GM12878 (cell line): ENCODE measurements around the gene PDGFC. TPM values are rescaled to one million over a fixed set of nuclear protein-coding genes. Genes with fewer than 3 reads are reported as not detected.

Source experiments
- ATAC-seq: fragments of 200-7000 bp; cut with Tn5 transposase; 3 replicates; pipeline ENCODE4 v1.9.1; 2020; ENCODE audit warnings: mild to moderate bottlenecking, moderate library complexity
- BruUV-seq: library from RNA; stranded (reverse); fragments of 400-500 nt; replicated peaks from 2 replicates; lab custom pipeline; 2021; lab: Mats Ljungman, UMichigan
- CTCF ChIA-PET: fragments of 300-600 bp; sonication (Branson Sonifier 250); formaldehyde crosslinking; extraction: SDS; loops from one replicate; lab custom pipeline; 2021; ENCODE audit warnings: inconsistent platforms; lab: Yijun Ruan, JAX
- POLR2A ChIA-PET: fragments of 350-600 bp; formaldehyde crosslinking; extraction: SDS; loops from one replicate; lab custom pipeline; 2021; ENCODE audit warnings: inconsistent platforms; lab: Charles Lee
- RAD21 ChIA-PET: fragments of 300-600 bp; sonication (Branson Sonifier 250); formaldehyde crosslinking; loops from one replicate; lab custom pipeline; 2023; ENCODE audit warnings: antibody characterized with exemption; ENCODE audit not compliant: unreplicated experiment; lab: Charles Lee
- SMC1A ChIA-PET: fragments of 300-600 bp; sonication (Branson Sonifier 250); formaldehyde crosslinking; loops from one replicate; lab custom pipeline; 2023; ENCODE audit not compliant: unreplicated experiment, uncharacterized antibody; lab: Charles Lee
- DNase-seq: peaks from one replicate; pipeline ENCODE4 v3.0.0-alpha.2; 2011; ENCODE audit warnings: low read depth, low spot score
- FAIRE-seq: peaks from 3 replicates; lab custom pipeline; 2011; peaks lifted over from hg19 to GRCh38; lab: Jason Lieb, UNC
- H2AFZ ChIP-seq: 2 replicates; pipeline ENCODE4 v1.6.0; 2011; ENCODE audit warnings: low read depth, low read length, control low read depth; ENCODE audit not compliant: control insufficient read depth
- H3K27ac ChIP-seq: 2 replicates; pipeline ENCODE4 v1.5.1; 2011; ENCODE audit warnings: control low read depth; ENCODE audit not compliant: control insufficient read depth, insufficient read depth
- H3K27me3 ChIP-seq, 2 experiments: replicated peaks in 1 of 2; 2 replicates each; pipeline versions ENCODE4 v1.6.0 to v1.6.1; 2011; ENCODE audit warnings: low read length in 1 of 2; ENCODE audit not compliant: control insufficient read depth in 2 of 2, insufficient read depth in 2 of 2
- H3K36me3 ChIP-seq, 2 experiments: 2 replicates each; pipeline ENCODE4 v1.5.1; 2011; ENCODE audit warnings: low read length in 1 of 2; ENCODE audit not compliant: control insufficient read depth in 2 of 2, insufficient read depth in 2 of 2
- H3K4me1 ChIP-seq: 2 replicates; pipeline ENCODE4 v1.6.1; 2011; ENCODE audit warnings: mild to moderate bottlenecking, low read length, moderate library complexity, mixed read lengths; ENCODE audit not compliant: control insufficient read depth, insufficient read depth
- H3K4me2 ChIP-seq: 2 replicates; pipeline ENCODE4 v1.6.0; 2011; ENCODE audit warnings: control low read depth; ENCODE audit not compliant: control insufficient read depth, insufficient read depth
- H3K4me3 ChIP-seq: fragments of 200-600 bp; sonication (generic); 2 replicates; pipeline ENCODE4 v1.5.1; 2016
- H3K79me2 ChIP-seq: 2 replicates; pipeline ENCODE4 v1.6.0; 2011; ENCODE audit warnings: low read length; ENCODE audit not compliant: control insufficient read depth, insufficient read depth
- H3K9ac ChIP-seq: 2 replicates; pipeline ENCODE4 v1.8.0; 2011; ENCODE audit warnings: low read length, control low read depth, mixed read lengths; ENCODE audit not compliant: control insufficient read depth, insufficient read depth
- H3K9me3 ChIP-seq: replicated peaks from 3 replicates; pipeline ENCODE4 v1.5.1; 2011; ENCODE audit warnings: mild to moderate bottlenecking, low read length; ENCODE audit not compliant: control insufficient read depth, insufficient read depth
- H4K20me1 ChIP-seq: 2 replicates; pipeline ENCODE4 v1.6.0; 2011; ENCODE audit not compliant: control insufficient read depth, insufficient read depth
- E2F4 ChIP-seq: IDR thresholded peaks from 2 replicates; pipeline ENCODE4 v1.6.1; 2012; ENCODE audit warnings: low read depth, low read length, improper control_type of control experiment
- E4F1 ChIP-seq: fragments of 450-650 bp; IDR thresholded peaks from 2 replicates; pipeline ENCODE4 v1.6.1; 2018; ENCODE audit warnings: borderline replicate concordance, mild to moderate bottlenecking; ENCODE audit not compliant: partially characterized antibody
- EP300 ChIP-seq, 2 experiments: fragments of 150-350 bp in 1 of 2; IDR thresholded peaks; 2 replicates each; pipeline ENCODE4 v1.6.1; 2011 to 2012; ENCODE audit warnings: low read depth in 2 of 2, low read length in 2 of 2, borderline replicate concordance in 1 of 2, improper control_type of control experiment in 1 of 2, inconsistent platforms in 1 of 2; ENCODE audit not compliant: control insufficient read depth in 1 of 2
- KDM1A ChIP-seq: fragments of 200-600 bp; sonication (generic); IDR thresholded peaks from 2 replicates; pipeline ENCODE4 v1.6.1; 2016; ENCODE audit warnings: borderline replicate concordance
- NFXL1 ChIP-seq: fragments of 450-650 bp; IDR thresholded peaks from 2 replicates; pipeline ENCODE4 v1.6.1; 2017; ENCODE audit warnings: antibody characterized with exemption, mild to moderate bottlenecking, borderline replicate concordance
- NR2C1 ChIP-seq: fragments of 450-650 bp; IDR thresholded peaks from 2 replicates; pipeline ENCODE4 v1.6.1; 2017; ENCODE audit warnings: antibody characterized with exemption, mild to moderate bottlenecking, moderate library complexity
- PML ChIP-seq: IDR thresholded peaks from 2 replicates; pipeline ENCODE4 v1.6.1; 2012; ENCODE audit warnings: low read length, inconsistent platforms
- SMAD1 ChIP-seq: fragments of 450-650 bp; IDR thresholded peaks from 2 replicates; pipeline ENCODE4 v1.6.1; 2018; ENCODE audit warnings: mild to moderate bottlenecking, low read depth; ENCODE audit not compliant: partially characterized antibody
- SPI1 ChIP-seq: IDR thresholded peaks from 2 replicates; pipeline ENCODE4 v1.6.1; 2011; ENCODE audit warnings: low read depth, mild to moderate bottlenecking, low read length, moderate library complexity, borderline replicate concordance; ENCODE audit not compliant: insufficient read depth
- ZBTB4 ChIP-seq: fragments of 450-650 bp; formaldehyde crosslinking; IDR thresholded peaks from 2 replicates; pipeline ENCODE4 v1.4.0; 2022; ENCODE audit warnings: mild to moderate bottlenecking, moderate library complexity
- WGBS: methylation state at CpG from one replicate; pipeline ENCODE4 v1.1.6; 2016; ENCODE audit warnings: low lambda C conversion rate; ENCODE audit not compliant: insufficient replicate concordance, insufficient coverage; ENCODE audit errors: missing lambda C conversion rate; 5-methylcytosine and 5-hydroxymethylcytosine counted together
- in situ Hi-C: fragments of 300-500 bp; cut with MboI; formaldehyde crosslinking; loops from 9 replicates; pipeline ENCODE4 v1.14.3; 2018; ENCODE audit warnings: mixed read lengths
- intact Hi-C: fragments of 100-400 bp; cut with micrococcal nuclease; formaldehyde crosslinking; loops from one replicate; pipeline ENCODE4 v1.14.2; 2022; ENCODE audit not compliant: unreplicated experiment
- polyA plus RNA-seq, 11 experiments: library from polyadenylated mRNA; depleted of rRNA in 4 of 11; unstranded in 6 of 11; stranded (reverse) in 5 of 11; fragments of >200 nt; fragmentation: Nextera tagmentation in 4 of 11; fragmentation: Illumina TruSeq in 1 of 11; extraction: Ambion mirVana in 4 of 11; extraction: Trizol in 1 of 11; gene quantifications; 1 replicate in 1 of 11; 2 replicates in 10 of 11; pipeline versions ENCODE4 v1.2.1 to v1.2.3, GENCODE V29; 2011 to 2016; ENCODE audit warnings: inconsistent platforms in 2 of 11, missing spikeins in 2 of 11, low read depth in 1 of 11
- total RNA-seq, 4 experiments: library from RNA; depleted of rRNA in 3 of 4; stranded (reverse); fragments of >200 nt in 3 of 4; fragmentation: Illumina TruSeq in 1 of 4; extraction: Trizol in 1 of 4; gene quantifications; 2 replicates each; pipeline versions ENCODE4 v1.2.1 to v1.2.3, GENCODE V29; 2013 to 2021

The PDGFC gene
- total and polyA plus RNA-seq, 10 of the 15 experiments (the other 5 are each of a cell fraction or from before 2014, with no cell fraction given): 0.02 to 0.18 TPM; not detected in 8

- no peak overlapping the region for H3K4me2 ChIP-seq
- ChIA-PET POLR2A (no interaction called here), CTCF (no interaction called here), SMC1A (no interaction called here), RAD21 (no interaction called here)
- no peak overlapping the region for H3K4me3 ChIP-seq
- H3K27ac ChIP-seq: no peak overlapping the region
- no peak for ATAC-seq
- H3K9ac ChIP-seq: no peak overlapping the region
- no peak for FAIRE-seq
- H2AFZ ChIP-seq: no peak overlapping the region
- no peaks in the 10 kb centered on the region for H4K20me1 ChIP-seq
- 5% methylated on average over 3 of the region's 3 CpGs for WGBS
- in situ Hi-C loops (loop anchor here (25.0 kb wide), 1 partner anchor 1150 kb away; no protein-coding TSS in a partner anchor), intact Hi-C loops (loop anchor here (10.0 kb wide), 3 partner anchors 277 to 1007 kb away; partner anchors contain the start of gene CTSO)
- no peaks in the 10 kb centered on the region for H3K4me1 ChIP-seq
- H3K36me3 ChIP-seq: no peaks in the 10 kb centered on the region
- no peaks in the 10 kb centered on the region for H3K79me2 ChIP-seq
- no TSS peak for BruUV-seq
- H3K9me3 ChIP-seq: no peaks in the 10 kb centered on the region
- TF ChIP-seq NFXL1 (no peak), EP300 (IDR thresholded peaks at IDR 0.05; ENCODE audit: borderline replicate concordance in 1 of 2, control insufficient read depth in 1 of 2, low read depth in 2 of 2, low read length in 2 of 2) (no peak), SMAD1 (no peak), ZBTB4 (no peak), E4F1 (no peak), PML (no peak), NR2C1 (no peak), KDM1A (no peak), E2F4 (no peak), SPI1 (no peak)
- no peaks in the 10 kb centered on the region for H3K27me3 ChIP-seq
- DNase-seq: no peak
Observed at GRCh38 chr4:156962058-156962358, 9.6 kb downstream of the PDGFC start.
